DND-41 (cell line): Measurements from ENCODE around the gene NGFR.

Source experiments
- ATAC-seq: fragments of 200-7000 bp; cut with Tn5 transposase; 3 replicates; pipeline ENCODE4 v1.9.1; 2021; ENCODE audit warnings: low read depth; ENCODE audit not compliant: insufficient read depth
- DNase-seq: peaks from one replicate; pipeline ENCODE4 v3.0.0-alpha.2; 2020
- H2AFZ ChIP-seq: 2 replicates; pipeline ENCODE4 v1.6.0; 2012; ENCODE audit warnings: low read depth, low read length
- H3K27ac ChIP-seq: 2 replicates; pipeline ENCODE4 v1.5.1; 2012; ENCODE audit warnings: low read length, inconsistent platforms
- H3K27me3 ChIP-seq: fragments of 200-600 bp; sonication (generic); 2 replicates; pipeline ENCODE4 v1.6.0; 2012; ENCODE audit warnings: low read length, mild to moderate bottlenecking, inconsistent platforms; ENCODE audit not compliant: insufficient read depth, poor library complexity
- H3K36me3 ChIP-seq: 2 replicates; pipeline ENCODE4 v1.5.1; 2012; ENCODE audit warnings: low read length, inconsistent platforms; ENCODE audit not compliant: insufficient read depth
- H3K4me1 ChIP-seq: 2 replicates; pipeline ENCODE4 v1.5.1; 2012; ENCODE audit warnings: mild to moderate bottlenecking, low read length; ENCODE audit not compliant: insufficient read depth
- H3K4me2 ChIP-seq: 2 replicates; pipeline ENCODE4 v1.6.0; 2012; ENCODE audit warnings: mild to moderate bottlenecking, moderate library complexity, low read length, inconsistent platforms; ENCODE audit not compliant: insufficient read depth
- H3K4me3 ChIP-seq, 2 experiments: fragments of 200-600 bp in 1 of 2; shearing (Covaris generic) in 1 of 2; 2 replicates each; pipeline ENCODE4 v1.5.1; 2012 to 2016; ENCODE audit warnings: inconsistent platforms in 2 of 2, low read length in 2 of 2, mild to moderate bottlenecking in 2 of 2, low read depth in 1 of 2, moderate library complexity in 1 of 2
- H3K79me2 ChIP-seq: 2 replicates; pipeline ENCODE4 v1.6.0; 2012; ENCODE audit warnings: low read length, inconsistent platforms; ENCODE audit not compliant: insufficient read depth
- H3K9ac ChIP-seq: 2 replicates; pipeline ENCODE4 v1.6.0; 2012; ENCODE audit warnings: low read depth, mild to moderate bottlenecking, inconsistent platforms, low read length, moderate library complexity
- H3K9me3 ChIP-seq: 2 replicates; pipeline ENCODE4 v1.5.1; 2012; ENCODE audit warnings: low read length, moderate library complexity, mild to moderate bottlenecking, inconsistent platforms; ENCODE audit not compliant: insufficient read depth, severe bottlenecking
- H4K20me1 ChIP-seq: 2 replicates; pipeline ENCODE4 v1.6.0; 2012; ENCODE audit warnings: low read length; ENCODE audit not compliant: insufficient read depth
- CTCF ChIP-seq: IDR thresholded peaks from 2 replicates; pipeline ENCODE4 v1.5.1; 2012; ENCODE audit warnings: borderline replicate concordance, low read length, moderate library complexity, mild to moderate bottlenecking; ENCODE audit not compliant: poor library complexity, severe bottlenecking; ENCODE audit errors: extremely low read depth
- EZH2 ChIP-seq: IDR thresholded peaks from 3 replicates; pipeline ENCODE4 v1.6.1; 2012; ENCODE audit warnings: borderline replicate concordance, low read depth, mild to moderate bottlenecking, moderate library complexity, low read length, inconsistent platforms; ENCODE audit not compliant: severe bottlenecking

NGFR gene

GRCh38 chr17:49466436-49466835, 28.7 kb upstream of the NGFR start:
- H2AFZ ChIP-seq, result no peak overlapping the region
- no peaks in the 10 kb centered on the region for H3K4me1 ChIP-seq
- H3K27me3 ChIP-seq, result peaks cover 23% of the 10 kb centered on the region
- no peaks in the 10 kb centered on the region for H3K9me3 ChIP-seq
- no peak overlapping the region for H3K4me3 ChIP-seq
- H3K27ac ChIP-seq, result no peak overlapping the region
- H4K20me1 ChIP-seq, result 0 out of 2 replicates have a peak, but pooled peaks cover 2% of the 10 kb centered on the region
- DNase-seq, result no peak
- no peaks in the 10 kb centered on the region for H3K36me3 ChIP-seq
- no peak for TF ChIP-seq CTCF
- no peak for TF ChIP-seq EZH2
- no peak for ATAC-seq
- H3K79me2 ChIP-seq, result no peaks in the 10 kb centered on the region
- no peak overlapping the region for H3K4me2 ChIP-seq
- H3K9ac ChIP-seq, result no peak overlapping the region

GRCh38 chr17:49467175-49467574, 27.9 kb upstream of the NGFR start:
- no peak for DNase-seq
- H3K27me3 ChIP-seq, result peaks cover 23% of the 10 kb centered on the region

GRCh38 chr17:49468811-49469385, 26.2 kb upstream of the NGFR start:
- Histone ChIP-seq H3K9me3 (no peaks in the 10 kb centered on the region), H3K4me3 (no peak overlapping the region), H3K27me3 (peaks cover 23% of the 10 kb centered on the region), H3K36me3 (no peaks in the 10 kb centered on the region), H3K27ac (no peak overlapping the region), H2AFZ (no peak overlapping the region), H4K20me1 (0 out of 2 replicates have a peak, but pooled peaks cover 2% of the 10 kb centered on the region), H3K4me1 (no peaks in the 10 kb centered on the region), H3K9ac (no peak overlapping the region), H3K79me2 (no peaks in the 10 kb centered on the region), H3K4me2 (no peak overlapping the region)
- TF ChIP-seq CTCF (no peak), EZH2 (no peak)
- no peak for ATAC-seq
- no peak for DNase-seq

More at GRCh38 chr17:49467175-49467574, 27.9 kb upstream of the NGFR start:
- no peak overlapping the region for H3K4me2 ChIP-seq
- no peak for TF ChIP-seq CTCF
- no peak for TF ChIP-seq EZH2
- H3K9me3 ChIP-seq, result no peaks in the 10 kb centered on the region
- H3K79me2 ChIP-seq, result no peaks in the 10 kb centered on the region
- no peak overlapping the region for H3K9ac ChIP-seq
- H3K27ac ChIP-seq, result no peak overlapping the region
- H3K4me3 ChIP-seq, result no peak overlapping the region
- no peak overlapping the region for H2AFZ ChIP-seq
- no peaks in the 10 kb centered on the region for H3K4me1 ChIP-seq
- H3K36me3 ChIP-seq, result no peaks in the 10 kb centered on the region
- H4K20me1 ChIP-seq, result 0 out of 2 replicates have a peak, but pooled peaks cover 2% of the 10 kb centered on the region
- no peak for ATAC-seq
